Fibroblast of gingiva (primary cell): Measurements from ENCODE around the gene PPP5C.

Source experiments
- DNase-seq: peaks from one replicate; pipeline ENCODE4 v3.0.0-alpha.2; 2011; ENCODE audit warnings: low read depth

The PPP5C gene

GRCh38 chr19:46337487-46337886 is 9.4 kb upstream of the PPP5C start:
- DNase-seq: no peak

- DNase-seq: no peak
These were observed 7.4 kb upstream of the PPP5C start for GRCh38 chr19:46339446-46339845.

- no peak for DNase-seq
These were observed 6.7 kb upstream of the PPP5C start for GRCh38 chr19:46340051-46340659.

- no peak for DNase-seq
These were observed 5.0 kb upstream of the PPP5C start for GRCh38 chr19:46341937-46342336.

- DNase-seq: no peak
These were observed 2.5 kb upstream of the PPP5C start for GRCh38 chr19:46344363-46344762.

GRCh38 chr19:46345157-46345556 is 1.7 kb upstream of the PPP5C start:
- no peak for DNase-seq

GRCh38 chr19:46347572-46347883 is 641 bp downstream of the PPP5C start:
- DNase-seq: no peak

- DNase-seq: no peak
These were observed 1.1 kb downstream of the PPP5C start for GRCh38 chr19:46347985-46348384.

- DNase-seq: no peak
These were observed 2.6 kb downstream of the PPP5C start for GRCh38 chr19:46349311-46349993.

- no peak for DNase-seq
These were observed 3.3 kb downstream of the PPP5C start for GRCh38 chr19:46350029-46350757.

GRCh38 chr19:46350758-46351159 is 3.9 kb downstream of the PPP5C start:
- DNase-seq: no peak

GRCh38 chr19:46351241-46352041 is 4.6 kb downstream of the PPP5C start:
- peak; percentile 91 for DNase-seq

GRCh38 chr19:46353730-46354528 is 7.0 kb downstream of the PPP5C start:
- no peak for DNase-seq

GRCh38 chr19:46355234-46356148 is 8.6 kb downstream of the PPP5C start:
- DNase-seq: no peak

- DNase-seq: no peak
These were observed 9.5 kb downstream of the PPP5C start for GRCh38 chr19:46356149-46357055.

- DNase-seq: no peak
These were observed 11.1 kb downstream of the PPP5C start for GRCh38 chr19:46357846-46358583.

GRCh38 chr19:46361915-46362314 is 15.0 kb downstream of the PPP5C start:
- no peak for DNase-seq

GRCh38 chr19:46364359-46364758 is 17.5 kb downstream of the PPP5C start:
- no peak for DNase-seq

GRCh38 chr19:46365561-46365960 is 18.7 kb downstream of the PPP5C start:
- DNase-seq: no peak
